SH-SY5Y (cell line): ENCODE measurements around the gene NIPAL4.

Source experiments
- GATA2 ChIP-seq: IDR thresholded peaks from 2 replicates; pipeline ENCODE4 v1.6.1; 2011; ENCODE audit warnings: mild to moderate bottlenecking, low read depth, low read length
- GATA3 ChIP-seq: IDR thresholded peaks from 2 replicates; pipeline ENCODE4 v1.6.1; 2011; ENCODE audit warnings: low read depth, mild to moderate bottlenecking, low read length, moderate library complexity

Gene NIPAL4

DNA sequence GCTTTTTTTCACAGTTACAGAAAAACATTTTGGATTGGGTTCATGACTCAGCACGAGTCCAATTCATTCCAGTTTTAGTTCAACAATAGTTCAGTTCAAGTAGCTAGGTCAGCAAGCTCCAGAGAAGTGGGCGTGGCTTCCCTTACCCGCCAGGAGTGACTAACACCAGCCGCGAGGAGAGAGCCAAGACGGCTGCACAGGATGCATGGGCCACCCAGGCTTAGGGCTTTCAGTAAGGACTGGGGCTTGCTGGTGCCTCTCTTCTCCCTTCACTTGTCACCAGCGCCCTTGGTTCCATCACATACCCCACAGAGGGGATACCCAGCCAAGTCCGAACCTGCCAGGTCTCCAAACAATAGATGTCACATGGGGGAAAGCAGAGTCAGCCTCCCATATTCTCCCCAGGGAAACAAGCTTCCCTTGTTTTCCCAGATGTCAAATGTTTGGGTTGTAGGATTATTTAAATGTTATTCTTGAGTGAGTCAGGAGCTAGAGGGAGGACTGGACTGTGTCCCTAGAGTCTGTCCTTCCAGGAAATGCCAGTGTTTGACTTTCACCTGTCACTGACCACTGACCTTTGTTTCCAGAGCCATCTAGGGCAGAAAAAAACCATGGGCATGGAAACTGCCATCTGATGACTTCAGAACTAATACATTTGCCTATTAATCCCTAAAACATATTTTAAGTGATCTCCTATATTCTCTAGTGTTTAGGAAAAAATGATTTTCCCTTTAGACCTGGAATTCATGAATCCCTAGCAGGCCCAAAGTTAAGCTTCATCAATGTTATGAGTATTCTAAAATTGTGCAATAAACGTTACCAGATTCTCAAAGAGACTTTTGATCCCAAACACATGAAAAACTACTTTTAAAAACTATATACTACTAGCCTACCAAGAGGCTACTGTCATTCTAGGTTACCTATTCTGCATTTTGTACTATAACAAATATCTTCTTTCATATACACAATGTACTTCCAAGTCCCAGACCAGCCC lies 51.9 kb downstream of the NIPAL4 start:
- TF ChIP-seq GATA2, result no peak
- no peak for TF ChIP-seq GATA3

DNA sequence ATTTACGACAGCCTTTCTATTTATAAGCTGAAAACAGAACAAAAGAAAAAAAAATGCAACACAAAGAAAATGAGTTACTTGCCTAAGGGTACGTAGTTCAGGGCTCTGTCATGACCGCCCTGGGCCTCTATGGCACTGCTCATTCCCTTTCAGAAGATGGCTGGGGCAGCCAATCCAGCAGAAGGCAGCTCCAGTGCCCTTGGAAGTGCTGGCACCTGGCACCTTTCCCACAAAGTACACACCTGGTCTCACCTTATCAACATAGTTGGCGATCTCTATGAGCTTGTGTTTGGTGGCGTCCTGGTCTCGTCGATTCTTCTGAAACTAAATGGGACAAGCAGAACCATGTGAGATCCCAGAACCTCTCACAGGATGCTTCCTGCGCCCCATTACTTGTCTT lies 53.2 kb downstream of the NIPAL4 start:
- no peak for TF ChIP-seq GATA3
- TF ChIP-seq GATA2, result no peak

DNA sequence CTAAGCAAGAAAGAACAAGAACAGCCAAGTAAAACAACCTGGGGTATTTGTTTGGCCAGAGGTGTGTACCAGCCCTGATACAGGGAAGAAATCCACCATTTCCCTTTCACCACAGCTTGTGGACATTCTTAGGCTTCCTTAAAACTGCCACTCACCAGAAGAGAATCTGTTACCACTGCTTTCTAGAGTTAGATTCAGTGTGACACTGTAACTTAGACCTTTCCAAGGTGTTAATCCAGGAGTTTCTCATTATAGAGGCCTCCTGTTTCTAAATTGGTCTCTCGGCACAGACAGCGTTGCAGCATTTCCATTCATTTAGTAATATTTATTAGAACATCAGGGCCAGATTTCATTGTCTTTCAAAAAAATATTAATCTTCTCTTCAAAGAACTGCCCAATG lies 55.0 kb downstream of the NIPAL4 start:
- TF ChIP-seq GATA2 (no peak), GATA3 (no peak)

DNA sequence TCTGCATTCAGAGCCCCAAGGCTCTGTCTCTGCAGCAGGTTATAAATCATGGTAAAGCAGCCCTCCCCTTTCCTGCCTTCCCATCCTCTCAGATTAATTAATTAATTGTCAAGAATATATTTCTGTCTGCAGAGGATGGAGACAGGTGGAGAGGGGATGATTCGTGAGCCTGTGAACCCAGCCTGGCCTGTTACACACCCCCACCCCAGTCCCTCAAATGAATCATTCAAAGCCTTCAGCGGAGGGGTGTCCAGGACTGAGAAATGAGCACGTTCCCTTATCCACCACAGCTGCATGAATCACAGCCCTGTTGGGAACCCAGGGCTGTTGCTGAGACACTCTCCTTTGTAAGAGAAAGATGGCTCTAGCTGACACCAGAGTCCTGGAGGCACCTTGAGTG lies 56.0 kb downstream of the NIPAL4 start:
- TF ChIP-seq GATA2 (no peak), GATA3 (no peak)

DNA sequence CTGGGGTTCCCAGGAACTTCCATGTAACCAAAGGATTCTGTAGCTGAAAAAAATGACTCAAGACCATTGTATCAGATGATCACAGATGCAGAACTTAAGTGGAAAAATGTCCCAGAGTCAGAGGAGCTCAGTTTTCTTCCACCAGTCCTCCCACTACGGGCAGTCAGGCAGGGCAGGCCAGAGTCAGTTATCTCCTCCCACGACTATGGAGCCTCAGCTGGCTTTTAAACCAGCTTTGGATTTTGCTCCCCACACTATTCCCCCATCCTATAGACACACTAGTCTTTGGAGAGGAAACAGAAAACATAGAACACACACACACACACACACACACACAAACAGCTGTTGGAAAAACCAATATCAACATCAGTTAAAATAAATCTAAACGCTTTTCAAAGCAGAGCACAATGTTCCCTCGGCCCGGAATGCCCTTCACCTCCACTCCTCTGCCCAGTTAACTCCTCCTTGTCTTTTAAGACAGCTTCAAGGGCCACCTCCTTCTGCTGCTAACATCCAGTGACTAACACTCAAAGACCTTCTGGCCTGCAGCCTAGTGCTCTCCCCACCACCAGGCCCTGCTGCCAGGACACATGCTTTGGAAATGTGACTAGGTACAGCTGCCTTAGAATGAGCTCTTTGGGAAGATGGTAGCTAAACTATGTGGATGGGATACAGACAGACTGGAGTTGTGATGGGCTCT lies 56.8 kb downstream of the NIPAL4 start:
- TF ChIP-seq GATA3 (no peak), GATA2 (no peak)

DNA sequence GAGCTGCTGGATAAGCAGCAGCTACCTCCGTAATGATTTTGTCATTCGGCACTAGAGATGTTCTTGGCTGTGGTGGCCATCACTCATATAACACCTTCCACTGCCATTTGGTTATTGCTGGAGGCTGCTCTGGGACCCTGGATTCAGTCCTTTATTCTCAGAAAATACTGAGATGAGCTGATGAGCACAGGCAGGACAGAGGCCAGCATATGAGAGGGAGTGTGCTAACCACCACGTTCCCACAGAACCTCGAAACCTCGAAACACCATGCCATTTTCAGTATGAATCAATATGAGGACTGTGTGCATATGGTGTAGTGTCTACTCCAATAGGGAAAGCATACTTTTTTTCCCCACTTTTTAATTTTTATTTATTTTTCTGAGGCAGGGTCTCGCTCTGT lies 59.0 kb downstream of the NIPAL4 start:
- no peak for TF ChIP-seq GATA2
- no peak for TF ChIP-seq GATA3

DNA sequence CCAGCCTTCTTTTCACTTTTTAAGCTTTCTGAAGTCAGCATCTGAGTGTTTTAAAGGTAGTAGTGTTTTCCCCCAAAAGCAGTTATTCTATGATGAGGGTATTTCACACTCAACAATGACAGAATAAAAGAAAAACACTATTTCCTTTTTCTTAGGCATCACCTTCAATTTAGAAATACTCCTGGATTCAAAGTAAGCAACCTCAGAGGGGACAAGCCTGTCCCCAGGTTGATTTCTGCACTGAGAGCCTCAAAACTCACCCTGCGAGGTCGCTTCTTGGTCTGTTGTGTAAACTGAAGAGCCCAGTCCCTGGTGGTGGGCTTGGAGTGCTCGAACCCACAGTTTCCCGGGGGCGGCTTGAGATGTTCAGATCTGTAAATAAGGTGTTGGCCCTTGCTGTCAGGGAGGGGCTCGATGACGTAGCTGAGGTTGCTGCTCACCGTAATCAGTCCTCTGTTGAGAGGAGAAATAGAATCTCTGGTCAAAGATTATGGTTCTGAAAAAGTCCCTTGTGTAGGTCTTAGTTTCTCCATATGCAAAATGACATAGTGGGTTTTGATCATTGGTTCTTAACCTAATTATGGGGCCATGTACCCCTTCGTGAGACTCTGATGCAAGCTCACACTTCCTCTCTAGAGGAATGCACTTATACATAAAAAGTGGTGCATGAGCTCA lies 59.7 kb downstream of the NIPAL4 start:
- TF ChIP-seq GATA2 (no peak), GATA3 (no peak)

DNA sequence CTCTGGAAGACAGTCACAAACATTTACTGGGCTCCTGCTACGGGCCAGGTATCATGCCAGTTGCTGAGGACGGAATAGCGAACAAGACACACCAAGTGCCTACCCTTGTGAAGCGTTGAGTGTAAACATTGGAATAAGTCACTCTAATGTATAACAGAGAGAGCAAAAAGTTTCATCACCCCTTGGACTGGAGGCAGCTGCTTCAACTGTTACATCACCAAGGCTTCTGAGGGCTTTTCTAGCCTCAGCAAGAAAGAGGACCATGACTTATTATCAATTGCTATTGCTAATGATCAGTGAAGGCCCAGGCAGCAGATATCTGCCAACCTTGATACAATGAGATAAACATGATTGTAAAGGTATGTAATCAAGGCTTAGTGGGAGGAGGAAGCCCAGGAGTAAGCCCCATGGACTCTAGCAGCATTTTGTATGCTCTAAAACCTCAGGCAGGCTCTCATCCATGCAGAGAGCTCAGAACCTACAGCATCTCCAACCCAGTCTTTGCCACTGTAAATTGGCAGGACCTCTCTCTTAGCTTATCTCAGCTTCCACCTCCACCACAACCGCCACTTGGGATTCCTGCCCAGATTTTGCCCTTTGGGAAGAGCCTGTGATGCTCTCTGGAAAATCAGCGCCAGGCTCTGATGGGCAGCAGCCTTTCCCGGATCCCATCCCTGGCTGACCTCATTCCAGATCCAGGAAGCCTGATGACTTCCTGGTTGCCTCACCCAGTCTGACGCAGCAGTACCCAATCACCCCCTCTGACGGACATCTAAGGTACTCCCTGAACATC lies 61.1 kb downstream of the NIPAL4 start:
- no peak for TF ChIP-seq GATA3
- no peak for TF ChIP-seq GATA2

DNA sequence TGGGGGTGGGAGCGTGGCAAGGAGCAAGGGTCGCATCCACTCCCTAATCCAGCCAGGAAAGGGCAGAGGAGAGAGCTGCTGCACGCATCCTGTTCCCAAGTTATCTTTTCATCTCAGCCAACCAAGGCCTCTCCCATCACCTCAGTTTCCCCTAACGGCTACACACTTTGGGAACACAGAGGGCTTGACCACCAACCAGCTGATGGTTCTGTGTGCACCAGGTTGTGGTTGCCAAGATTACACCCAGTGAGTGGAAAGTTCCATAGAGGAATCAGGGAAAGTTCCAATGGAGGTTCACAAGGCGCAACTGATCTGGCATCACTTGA lies 61.7 kb downstream of the NIPAL4 start:
- no peak for TF ChIP-seq GATA2
- no peak for TF ChIP-seq GATA3

DNA sequence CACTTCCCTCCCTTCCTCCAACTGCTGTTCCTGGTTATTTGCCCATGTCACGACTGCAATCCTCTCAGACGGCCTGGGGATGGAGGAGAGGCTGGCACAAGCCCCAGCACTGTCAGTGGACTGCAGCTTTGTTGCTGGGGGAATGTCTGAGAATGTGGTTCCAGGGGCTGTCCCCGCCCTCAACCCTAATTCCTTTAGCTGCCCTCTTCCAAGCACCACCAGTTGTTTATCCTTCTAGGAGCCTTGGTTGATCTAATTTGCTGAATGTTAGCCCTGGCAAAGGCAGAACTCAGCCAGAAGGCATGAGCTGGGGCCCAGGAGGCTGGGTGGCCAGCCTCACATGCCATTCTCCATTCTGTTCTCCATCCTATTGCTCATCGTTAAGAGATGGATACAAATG lies 64.0 kb downstream of the NIPAL4 start:
- TF ChIP-seq GATA2 (no peak), GATA3 (no peak)
